Measurements from ENCODE around the gene MT2A.

DNA sequence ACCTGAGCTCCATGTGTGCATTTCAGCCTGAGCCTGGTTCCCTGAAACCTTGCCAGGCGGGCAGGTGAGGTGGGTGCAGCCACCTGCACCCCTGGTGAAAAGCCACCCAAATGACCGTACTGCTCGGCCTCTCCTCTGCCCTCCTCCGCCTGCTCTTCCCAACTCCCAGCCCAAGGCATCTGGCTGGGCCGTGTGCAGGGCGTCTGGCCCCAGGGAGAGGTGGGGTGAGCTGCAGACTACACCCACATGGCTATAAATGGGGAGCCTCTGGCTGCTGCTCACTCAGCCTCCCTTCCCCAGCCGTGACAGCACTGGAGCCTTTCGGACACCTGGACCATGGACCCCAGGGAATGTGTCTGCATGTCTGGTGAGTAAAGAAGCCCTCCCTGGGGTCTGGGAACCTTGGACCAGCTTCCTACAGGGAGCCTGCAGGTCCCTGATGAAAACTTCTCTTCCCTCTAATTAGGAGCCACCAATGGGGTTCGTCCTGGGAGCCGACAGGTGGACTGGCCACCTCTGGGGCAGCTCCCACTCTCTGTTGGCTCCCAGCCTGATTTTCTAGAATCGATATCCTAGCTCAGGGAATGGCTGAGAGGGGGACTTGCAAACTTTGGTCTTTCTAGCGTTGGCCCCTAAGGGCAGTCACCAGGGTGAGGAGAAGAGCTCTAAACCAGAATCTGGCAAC lies 43.4 kb upstream of the MT2A start, which contains the start of gene MT4:
- no peak for TF ChIP-seq POLR2A (IDR thresholded peaks at IDR 0.05)
- TF ChIP-seq, protein P1, sequence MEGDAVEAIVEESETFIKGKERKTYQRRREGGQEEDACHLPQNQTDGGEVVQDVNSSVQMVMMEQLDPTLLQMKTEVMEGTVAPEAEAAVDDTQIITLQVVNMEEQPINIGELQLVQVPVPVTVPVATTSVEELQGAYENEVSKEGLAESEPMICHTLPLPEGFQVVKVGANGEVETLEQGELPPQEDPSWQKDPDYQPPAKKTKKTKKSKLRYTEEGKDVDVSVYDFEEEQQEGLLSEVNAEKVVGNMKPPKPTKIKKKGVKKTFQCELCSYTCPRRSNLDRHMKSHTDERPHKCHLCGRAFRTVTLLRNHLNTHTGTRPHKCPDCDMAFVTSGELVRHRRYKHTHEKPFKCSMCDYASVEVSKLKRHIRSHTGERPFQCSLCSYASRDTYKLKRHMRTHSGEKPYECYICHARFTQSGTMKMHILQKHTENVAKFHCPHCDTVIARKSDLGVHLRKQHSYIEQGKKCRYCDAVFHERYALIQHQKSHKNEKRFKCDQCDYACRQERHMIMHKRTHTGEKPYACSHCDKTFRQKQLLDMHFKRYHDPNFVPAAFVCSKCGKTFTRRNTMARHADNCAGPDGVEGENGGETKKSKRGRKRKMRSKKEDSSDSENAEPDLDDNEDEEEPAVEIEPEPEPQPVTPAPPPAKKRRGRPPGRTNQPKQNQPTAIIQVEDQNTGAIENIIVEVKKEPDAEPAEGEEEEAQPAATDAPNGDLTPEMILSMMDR (IDR thresholded peaks at IDR 0.05) = no peak
